ENCODE results near the gene RPL22.

DNA sequence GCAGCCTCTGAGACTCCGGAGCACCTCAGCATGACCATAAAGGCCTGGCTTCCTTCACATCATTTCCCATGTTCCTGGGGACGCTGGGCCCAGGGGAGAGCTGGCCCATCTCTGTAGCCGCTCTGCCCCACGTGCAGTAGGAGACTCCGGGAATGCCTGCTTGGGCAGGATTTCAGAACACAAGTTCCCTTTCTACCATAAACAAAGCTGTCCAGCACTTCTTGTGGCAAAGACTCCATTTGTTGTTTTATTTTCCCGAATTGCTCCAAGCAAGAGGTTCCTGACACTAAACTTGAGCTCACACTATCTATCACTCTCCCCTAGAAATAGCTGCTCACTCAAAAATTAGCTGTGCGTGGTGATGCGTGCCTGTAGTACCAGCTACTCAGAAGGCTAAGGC, 41.2 kb downstream of the RPL22 start:
- TF ChIP-seq RAD21 (IDR thresholded peaks at IDR 0.05 in 1 of 2, conservative IDR thresholded peaks at IDR 0.05 in 1 of 2; ENCODE audit: low read depth in 2 of 2, low read length in 2 of 2) (no peak), KDM5A (IDR thresholded peaks at IDR 0.05; ENCODE audit: low read length) (no peak), SIX5 (IDR thresholded peaks at IDR 0.05; ENCODE audit: low read depth, low read length) (no peak), SP4 (IDR thresholded peaks at IDR 0.05; ENCODE audit: low read length) (no peak)
- TF ChIP-seq, protein P1, sequence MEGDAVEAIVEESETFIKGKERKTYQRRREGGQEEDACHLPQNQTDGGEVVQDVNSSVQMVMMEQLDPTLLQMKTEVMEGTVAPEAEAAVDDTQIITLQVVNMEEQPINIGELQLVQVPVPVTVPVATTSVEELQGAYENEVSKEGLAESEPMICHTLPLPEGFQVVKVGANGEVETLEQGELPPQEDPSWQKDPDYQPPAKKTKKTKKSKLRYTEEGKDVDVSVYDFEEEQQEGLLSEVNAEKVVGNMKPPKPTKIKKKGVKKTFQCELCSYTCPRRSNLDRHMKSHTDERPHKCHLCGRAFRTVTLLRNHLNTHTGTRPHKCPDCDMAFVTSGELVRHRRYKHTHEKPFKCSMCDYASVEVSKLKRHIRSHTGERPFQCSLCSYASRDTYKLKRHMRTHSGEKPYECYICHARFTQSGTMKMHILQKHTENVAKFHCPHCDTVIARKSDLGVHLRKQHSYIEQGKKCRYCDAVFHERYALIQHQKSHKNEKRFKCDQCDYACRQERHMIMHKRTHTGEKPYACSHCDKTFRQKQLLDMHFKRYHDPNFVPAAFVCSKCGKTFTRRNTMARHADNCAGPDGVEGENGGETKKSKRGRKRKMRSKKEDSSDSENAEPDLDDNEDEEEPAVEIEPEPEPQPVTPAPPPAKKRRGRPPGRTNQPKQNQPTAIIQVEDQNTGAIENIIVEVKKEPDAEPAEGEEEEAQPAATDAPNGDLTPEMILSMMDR (IDR thresholded peaks at IDR 0.05; ENCODE audit: control extremely low read depth in 1 of 3, insufficient read depth in 1 of 3, low read depth in 1 of 3, low read length in 3 of 3): no peak
